SKM-1 (cell line): ENCODE results near the gene ZNF587.
"Not testable (repeated sequence)": the region's sequence is repeated elsewhere in the genome, so short reads cannot be mapped to it uniquely, and the experiment has no call there.

Experiments
- DNase-seq: peaks from one replicate; lab custom pipeline; 2025; ENCODE audit not compliant: unreplicated experiment; lab: John Stamatoyannopoulos, UW

Gene ZNF587

GRCh38 chr19:57886046-57886445, 36.4 kb downstream of the ZNF587 start:
- no peak for DNase-seq

GRCh38 chr19:57887195-57887941, 37.7 kb downstream of the ZNF587 start:
- no peak for DNase-seq

- DNase-seq, result no peak
These were observed 38.5 kb downstream of the ZNF587 start for GRCh38 chr19:57888107-57888559.

GRCh38 chr19:57888560-57889231, 39.0 kb downstream of the ZNF587 start, which contains the start of gene ZNF814:
TSS of gene ZNF814 (minus strand) at chr19:57889037. CDS start at chr19:57888802, 235 bp downstream.
- DNase-seq, result peak; percentile 46

DNA sequence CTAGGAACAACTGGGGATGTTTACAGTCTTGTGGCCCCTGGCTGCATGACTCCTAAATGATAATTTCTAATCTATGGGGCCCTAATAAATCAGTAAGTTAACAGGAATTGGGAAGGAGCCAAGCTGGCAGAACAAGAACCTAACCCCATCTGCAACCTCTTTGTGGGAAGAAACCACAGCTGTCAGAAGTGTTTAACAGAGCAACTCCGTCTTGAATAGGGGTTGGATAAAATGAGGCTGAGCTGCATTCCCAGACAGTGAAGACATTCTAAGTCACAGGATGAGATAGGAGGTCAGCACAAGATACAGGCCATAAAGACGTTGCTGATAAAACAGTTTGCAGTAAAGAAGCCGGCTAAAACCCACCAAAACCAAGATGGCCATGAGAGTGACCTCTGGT, 41.0 kb downstream of the ZNF587 start:
- not testable (repeated sequence) for DNase-seq

DNA sequence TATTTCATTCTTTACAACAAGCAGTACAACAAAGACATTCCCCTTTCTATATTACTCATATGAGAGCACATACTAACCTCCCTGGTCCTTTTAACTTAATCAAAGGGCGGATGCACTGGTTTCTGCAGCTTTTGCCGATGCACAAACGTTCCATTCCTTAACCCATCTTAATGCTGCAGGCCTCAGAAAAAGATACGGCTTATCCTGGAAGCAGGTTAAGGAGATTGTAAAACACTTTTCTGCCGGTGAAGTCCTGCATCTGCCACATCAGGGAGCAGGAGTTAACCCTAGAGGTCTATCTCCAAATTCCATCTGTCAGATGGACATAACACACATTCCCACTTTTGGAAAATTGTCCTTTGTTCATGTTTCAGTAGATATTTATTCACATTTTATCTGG, 50.7 kb downstream of the ZNF587 start:
- no peak for DNase-seq

GRCh38 chr19:57903618-57904184, 54.0 kb downstream of the ZNF587 start:
- no peak for DNase-seq

DNA sequence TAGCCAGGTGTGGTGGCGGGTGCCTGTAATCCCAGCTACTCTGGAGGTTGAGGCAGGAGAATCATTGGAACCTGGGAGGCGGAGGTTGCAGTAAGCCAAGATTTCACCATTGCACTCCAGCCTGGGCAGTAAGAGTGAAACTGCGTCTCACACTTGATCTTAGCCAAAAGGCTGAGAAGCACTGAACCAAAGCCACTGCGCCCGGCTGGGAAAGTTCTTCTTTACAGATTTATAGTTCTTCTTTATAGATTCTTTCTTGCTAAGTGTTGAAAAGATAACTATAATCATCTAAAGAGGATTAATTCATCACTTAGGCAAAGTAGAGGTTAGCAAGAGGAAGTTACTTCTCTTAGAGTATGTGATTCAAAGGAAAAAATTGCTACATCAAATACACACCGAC, 55.6 kb downstream of the ZNF587 start:
- DNase-seq, result no peak

GRCh38 chr19:57907394-57907793, 57.7 kb downstream of the ZNF587 start:
- DNase-seq, result no peak

DNA sequence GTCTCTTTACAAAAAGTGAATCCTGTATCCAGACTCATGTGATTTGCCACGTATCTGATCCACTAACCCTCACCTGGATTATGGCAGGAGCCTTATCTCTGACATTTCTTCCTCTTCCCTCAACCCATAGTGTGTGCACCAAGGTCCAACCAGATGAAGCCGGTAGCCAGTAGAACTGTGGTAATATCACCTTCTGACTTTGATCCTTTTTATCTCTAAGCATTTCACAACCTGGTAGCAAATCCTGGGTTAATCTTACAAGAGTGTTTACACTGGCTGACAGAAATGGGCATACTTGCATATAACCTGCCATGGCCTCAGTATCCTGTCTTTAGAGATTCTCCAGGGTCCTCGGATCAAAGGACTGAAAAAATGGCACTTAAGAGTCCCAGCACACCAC, 64.9 kb downstream of the ZNF587 start:
- no peak for DNase-seq
